ENCODE data around the gene OGFRL1. TPM values are rescaled to one million over a fixed set of nuclear protein-coding genes. Genes with fewer than 3 reads are reported as not detected.

OGFRL1 gene
- total RNA-seq, 1 experiment from 2014 or later: 6.9 TPM

DNA sequence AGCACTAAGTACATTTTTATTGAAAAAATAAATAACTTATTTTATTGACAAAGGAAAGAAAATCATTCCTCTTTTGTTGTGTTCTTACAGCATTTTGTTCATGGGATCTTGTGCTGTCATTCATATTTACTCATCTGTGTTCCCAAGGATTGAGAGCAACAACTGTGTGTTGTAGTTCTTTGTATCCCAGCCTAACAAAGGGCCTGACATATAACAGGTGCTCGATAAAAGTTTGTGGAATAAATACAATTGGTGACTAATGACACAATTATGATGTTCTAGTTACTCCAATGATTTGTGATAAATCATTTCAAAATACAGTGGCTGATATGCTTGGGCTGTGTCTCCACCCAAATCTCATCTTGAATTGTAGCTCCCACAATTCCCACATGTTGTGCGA, 7.9 kb upstream of the OGFRL1 start:
- ChIA-PET CTCF (no interaction called here), POLR2A (no interaction called here)
- H3K27me3 Mint-ChIP-seq (ENCODE audit: insufficient read depth, unreplicated experiment): peaks cover 3% of the 10 kb centered on the region
- H3K9me3 Mint-ChIP-seq (ENCODE audit: unreplicated experiment): no peaks in the 10 kb centered on the region
- Histone ChIP-seq H3K36me3 (ENCODE audit: control insufficient read depth, insufficient read depth, low read length) (no peaks in the 10 kb centered on the region), H3K9me3 (no peaks in the 10 kb centered on the region), H3K4me3 (ENCODE audit: low read depth, low read length) (no peak overlapping the region), H3K4me1 (no peaks in the 10 kb centered on the region), H3K27me3 (replicated peaks; ENCODE audit: control insufficient read depth, insufficient read depth, low read length) (no peaks in the 10 kb centered on the region)
- no peaks in the 10 kb centered on the region for H3K36me3 Mint-ChIP-seq (ENCODE audit: insufficient read depth, unreplicated experiment)
- no peak overlapping the region for H3K4me3 Mint-ChIP-seq (ENCODE audit: unreplicated experiment)
- TF ChIP-seq, protein P1, sequence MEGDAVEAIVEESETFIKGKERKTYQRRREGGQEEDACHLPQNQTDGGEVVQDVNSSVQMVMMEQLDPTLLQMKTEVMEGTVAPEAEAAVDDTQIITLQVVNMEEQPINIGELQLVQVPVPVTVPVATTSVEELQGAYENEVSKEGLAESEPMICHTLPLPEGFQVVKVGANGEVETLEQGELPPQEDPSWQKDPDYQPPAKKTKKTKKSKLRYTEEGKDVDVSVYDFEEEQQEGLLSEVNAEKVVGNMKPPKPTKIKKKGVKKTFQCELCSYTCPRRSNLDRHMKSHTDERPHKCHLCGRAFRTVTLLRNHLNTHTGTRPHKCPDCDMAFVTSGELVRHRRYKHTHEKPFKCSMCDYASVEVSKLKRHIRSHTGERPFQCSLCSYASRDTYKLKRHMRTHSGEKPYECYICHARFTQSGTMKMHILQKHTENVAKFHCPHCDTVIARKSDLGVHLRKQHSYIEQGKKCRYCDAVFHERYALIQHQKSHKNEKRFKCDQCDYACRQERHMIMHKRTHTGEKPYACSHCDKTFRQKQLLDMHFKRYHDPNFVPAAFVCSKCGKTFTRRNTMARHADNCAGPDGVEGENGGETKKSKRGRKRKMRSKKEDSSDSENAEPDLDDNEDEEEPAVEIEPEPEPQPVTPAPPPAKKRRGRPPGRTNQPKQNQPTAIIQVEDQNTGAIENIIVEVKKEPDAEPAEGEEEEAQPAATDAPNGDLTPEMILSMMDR (IDR thresholded peaks at IDR 0.05; ENCODE audit: insufficient read depth in 1 of 2, low read depth in 1 of 2, low read length in 1 of 2, severe bottlenecking in 1 of 2, unreplicated experiment in 1 of 2): no peak
- no peak for DNase-seq
- H3K27ac Mint-ChIP-seq (ENCODE audit: unreplicated experiment): no peak overlapping the region
- H3K4me1 Mint-ChIP-seq (ENCODE audit: low read depth, unreplicated experiment): no peaks in the 10 kb centered on the region
- no TSS peak for BruUV-seq (replicated peaks)
- intact Hi-C loops (cut with micrococcal nuclease; ENCODE audit: unreplicated experiment): no loop called here

DNA sequence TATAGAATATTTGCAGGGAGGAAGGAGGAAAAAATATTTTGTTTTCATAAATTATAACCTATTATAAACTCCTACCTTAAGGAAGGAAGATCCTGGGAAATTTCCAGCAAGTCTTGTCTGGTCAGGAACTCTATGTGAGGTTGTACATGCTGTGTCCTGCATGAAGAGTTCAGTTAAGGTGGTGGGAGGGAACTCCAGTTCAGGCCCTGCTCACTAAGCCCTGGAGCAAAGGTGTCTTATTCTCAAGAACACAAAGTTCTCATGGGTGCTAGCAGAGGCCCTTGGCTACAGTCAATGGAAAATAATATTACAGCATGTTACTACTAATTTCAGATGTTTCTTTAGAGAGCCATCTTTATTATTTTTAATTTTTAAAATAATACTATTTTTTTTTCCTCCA, 3.8 kb upstream of the OGFRL1 start:
- Histone ChIP-seq H3K4me3 (ENCODE audit: low read depth, low read length) (no peak overlapping the region), H3K27me3 (replicated peaks; ENCODE audit: control insufficient read depth, insufficient read depth, low read length) (no peaks in the 10 kb centered on the region), H3K36me3 (ENCODE audit: control insufficient read depth, insufficient read depth, low read length) (no peaks in the 10 kb centered on the region), H3K4me1 (peaks cover 3% of the 10 kb centered on the region; the same call in 1 of the 2 replicates), H3K9me3 (no peaks in the 10 kb centered on the region)
- DNase-seq: no peak
- ChIA-PET POLR2A (no interaction called here), CTCF (no interaction called here)
- intact Hi-C loops (cut with micrococcal nuclease; ENCODE audit: unreplicated experiment): loop anchor here (5.0 kb wide), 1 partner anchor 63 kb away; no protein-coding TSS in a partner anchor
- Mint-ChIP-seq H3K4me3 (ENCODE audit: unreplicated experiment) (no peak overlapping the region), H3K4me1 (ENCODE audit: low read depth, unreplicated experiment) (no peaks in the 10 kb centered on the region), H3K36me3 (ENCODE audit: insufficient read depth, unreplicated experiment) (no peaks in the 10 kb centered on the region), H3K27me3 (ENCODE audit: insufficient read depth, unreplicated experiment) (peaks cover 3% of the 10 kb centered on the region), H3K27ac (ENCODE audit: unreplicated experiment) (no peak overlapping the region), H3K9me3 (ENCODE audit: unreplicated experiment) (no peaks in the 10 kb centered on the region)
- TF ChIP-seq, protein P1 (IDR thresholded peaks at IDR 0.05; ENCODE audit: insufficient read depth in 1 of 2, low read depth in 1 of 2, low read length in 1 of 2, severe bottlenecking in 1 of 2, unreplicated experiment in 1 of 2): no peak
- no TSS peak for BruUV-seq (replicated peaks)

DNA sequence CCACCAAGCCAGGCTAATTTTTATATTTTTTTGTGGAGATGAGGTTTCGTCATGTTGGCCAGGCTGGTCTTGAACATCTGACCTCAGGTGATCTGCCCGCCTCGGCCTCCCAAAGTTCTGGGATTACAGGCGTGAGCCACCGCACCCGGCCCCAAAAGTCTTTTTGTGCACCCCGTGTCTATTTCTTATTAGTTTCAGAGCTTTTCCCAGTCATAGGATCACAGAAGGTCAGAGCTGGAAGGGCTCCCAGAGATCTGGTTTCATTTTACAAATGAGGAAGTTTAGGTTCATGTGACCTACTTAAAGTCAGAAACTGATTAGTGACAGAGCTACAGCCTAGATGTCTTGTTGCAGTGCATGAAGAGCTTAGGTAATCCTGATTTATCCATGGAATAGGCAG, 1.6 kb upstream of the OGFRL1 start:
- CTCF ChIA-PET: no interaction called here
- intact Hi-C loops (cut with micrococcal nuclease; ENCODE audit: unreplicated experiment): loop anchor here (5.0 kb wide), 1 partner anchor 60 kb away; no protein-coding TSS in a partner anchor
- no peak overlapping the region for H3K4me3 Mint-ChIP-seq (ENCODE audit: unreplicated experiment)

More for the DNA sequence above, 1.6 kb upstream of the OGFRL1 start:
- Mint-ChIP-seq H3K4me1 (ENCODE audit: low read depth, unreplicated experiment) (peaks cover 18% of the 10 kb centered on the region), H3K36me3 (ENCODE audit: insufficient read depth, unreplicated experiment) (no peaks in the 10 kb centered on the region), H3K27ac (ENCODE audit: unreplicated experiment) (no peak overlapping the region), H3K9me3 (ENCODE audit: unreplicated experiment) (no peaks in the 10 kb centered on the region), H3K27me3 (ENCODE audit: insufficient read depth, unreplicated experiment) (no peaks in the 10 kb centered on the region)
- no peaks in the 10 kb centered on the region for H3K9me3 ChIP-seq
- no peaks in the 10 kb centered on the region for H3K36me3 ChIP-seq (ENCODE audit: control insufficient read depth, insufficient read depth, low read length)
- BruUV-seq (replicated peaks): no TSS peak
- H3K27me3 ChIP-seq (replicated peaks; ENCODE audit: control insufficient read depth, insufficient read depth, low read length): no peaks in the 10 kb centered on the region
- TF ChIP-seq, protein P1 (IDR thresholded peaks at IDR 0.05; ENCODE audit: insufficient read depth in 1 of 2, low read depth in 1 of 2, low read length in 1 of 2, severe bottlenecking in 1 of 2, unreplicated experiment in 1 of 2): no peak
- peaks cover 23% of the 10 kb centered on the region for H3K4me1 ChIP-seq
- POLR2A ChIA-PET: no interaction called here
- DNase-seq: no peak
- H3K4me3 ChIP-seq (ENCODE audit: low read depth, low read length): no peak overlapping the region

Data from Caco-2 (cell line).